Prostate gland (tissue), 2 donors: ENCODE measurements around the gene NXPH4. TPM values are rescaled to one million over a fixed set of nuclear protein-coding genes. Genes with fewer than 3 reads are reported as not detected.

Experiments used
- DNase-seq: peaks from one replicate; pipeline ENCODE4 v3.0.0-alpha.2; 2019; ENCODE audit warnings: low spot score
- H3K27ac ChIP-seq, 2 donors: fragments of 200-600 bp; sonication (generic); 2 replicates each; pipeline ENCODE4 v1.5.1; 2017 to 2019
- H3K27me3 ChIP-seq: fragments of 200-600 bp; sonication (generic); replicated peaks from 2 replicates; pipeline ENCODE4 v1.5.1; 2019; ENCODE audit not compliant: insufficient read depth
- H3K36me3 ChIP-seq, 2 donors: fragments of 200-600 bp; sonication (generic); 1 replicate in 1 of 2; 2 replicates in 1 of 2; pipeline versions ENCODE4 v1.5.1 to v1.8.1; 2017 to 2019
- H3K4me1 ChIP-seq: fragments of 200-600 bp; sonication (generic); replicated peaks from 2 replicates; pipeline ENCODE4 v1.5.1; 2019
- H3K4me3 ChIP-seq, 2 donors: fragments of 200-600 bp; sonication (generic); 2 replicates each; pipeline ENCODE4 v1.5.1; 2017 to 2019
- H3K9me3 ChIP-seq: fragments of 200-600 bp; sonication (generic); 2 replicates; pipeline ENCODE4 v1.5.1; 2017
- POLR2A ChIP-seq: fragments of 450-650 bp; IDR thresholded peaks from one replicate; pipeline ENCODE4 v1.6.1; 2016; ENCODE audit warnings: antibody characterized with exemption, mild to moderate bottlenecking
- POLR2AphosphoS5 ChIP-seq: sonication (generic); formaldehyde crosslinking; IDR thresholded peaks from one replicate; pipeline ENCODE4 v1.6.1; 2017; ENCODE audit warnings: antibody characterized with exemption
- WGBS: methylation state at CpG from one replicate; pipeline ENCODE4 v1.1.5; 2018; 5-methylcytosine and 5-hydroxymethylcytosine counted together
- intact Hi-C: fragments of 100-400 bp; cut with DNase I; formaldehyde crosslinking; loops from one replicate; pipeline ENCODE4 v1.14.2; 2022
- total RNA-seq, 2 donors: library from RNA; depleted of rRNA; stranded (reverse); fragments of >200 nt; gene quantifications; one replicate each; pipeline ENCODE4 v1.1.0, GENCODE V29; 2016
- TF ChIP-seq, protein P1 (sequence below), 4 experiments: fragments of 200-600 bp in 2 of 4; fragments of 450-650 bp in 2 of 4; sonication (generic) in 2 of 4; IDR thresholded peaks; 1 replicate in 3 of 4; 2 replicates in 1 of 4; pipeline ENCODE4 v1.5.1; 2016 to 2019; ENCODE audit warnings: antibody characterized with exemption in 4 of 4, mild to moderate bottlenecking in 2 of 4, moderate library complexity in 2 of 4

Gene NXPH4
- total RNA-seq, 2 donors from 2014 or later = 10.2 to 18.1 TPM

DNA sequence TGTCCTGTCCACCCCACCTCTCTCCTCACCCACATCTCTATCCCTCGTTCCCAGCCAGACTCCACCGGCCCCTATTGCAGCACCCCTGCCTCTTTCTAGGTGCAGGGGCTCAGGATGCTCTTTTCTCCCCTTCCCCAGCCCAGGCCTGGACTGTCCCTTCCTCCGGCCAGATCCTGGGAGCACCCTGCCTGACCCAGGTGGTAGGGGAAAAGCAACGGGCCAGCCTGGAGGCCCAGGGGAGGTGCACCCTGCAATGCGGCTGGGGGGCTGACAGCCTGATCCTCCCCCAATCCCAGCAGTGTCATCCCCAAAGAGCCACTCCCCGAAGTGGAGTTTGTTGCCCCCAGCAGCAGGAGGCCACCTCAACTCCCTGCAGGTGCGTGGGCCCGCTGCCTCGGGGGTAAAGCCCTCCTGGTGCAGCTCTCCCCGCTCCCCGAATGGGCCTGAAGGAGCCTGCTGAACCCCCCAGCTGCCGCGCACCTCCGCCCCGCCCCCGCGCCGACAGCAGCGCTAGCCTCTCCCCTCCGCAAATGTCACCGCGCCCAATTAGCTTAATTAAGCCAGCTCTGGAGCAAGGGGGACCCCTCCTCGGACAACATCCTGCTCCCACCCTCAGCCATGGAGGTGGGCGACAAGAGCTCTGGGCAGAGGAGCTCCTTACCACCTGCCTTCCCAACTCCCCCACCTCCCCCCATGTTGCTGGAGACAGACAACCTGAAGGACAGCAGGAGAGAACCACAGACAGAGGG is 4.7 kb downstream of the NXPH4 start:
- Histone ChIP-seq H3K27ac (no peak overlapping the region), H3K36me3 (no peaks in the 10 kb centered on the region), H3K9me3 (no peaks in the 10 kb centered on the region), H3K27me3 (peaks cover 10% of the 10 kb centered on the region), H3K4me3 (no peak overlapping the region), H3K4me1 (peaks cover 12% of the 10 kb centered on the region)
- DNase-seq = no peak
- intact Hi-C loops = no loop called here
- TF ChIP-seq POLR2AphosphoS5 (no peak), POLR2A (no peak)
- TF ChIP-seq, protein P1, sequence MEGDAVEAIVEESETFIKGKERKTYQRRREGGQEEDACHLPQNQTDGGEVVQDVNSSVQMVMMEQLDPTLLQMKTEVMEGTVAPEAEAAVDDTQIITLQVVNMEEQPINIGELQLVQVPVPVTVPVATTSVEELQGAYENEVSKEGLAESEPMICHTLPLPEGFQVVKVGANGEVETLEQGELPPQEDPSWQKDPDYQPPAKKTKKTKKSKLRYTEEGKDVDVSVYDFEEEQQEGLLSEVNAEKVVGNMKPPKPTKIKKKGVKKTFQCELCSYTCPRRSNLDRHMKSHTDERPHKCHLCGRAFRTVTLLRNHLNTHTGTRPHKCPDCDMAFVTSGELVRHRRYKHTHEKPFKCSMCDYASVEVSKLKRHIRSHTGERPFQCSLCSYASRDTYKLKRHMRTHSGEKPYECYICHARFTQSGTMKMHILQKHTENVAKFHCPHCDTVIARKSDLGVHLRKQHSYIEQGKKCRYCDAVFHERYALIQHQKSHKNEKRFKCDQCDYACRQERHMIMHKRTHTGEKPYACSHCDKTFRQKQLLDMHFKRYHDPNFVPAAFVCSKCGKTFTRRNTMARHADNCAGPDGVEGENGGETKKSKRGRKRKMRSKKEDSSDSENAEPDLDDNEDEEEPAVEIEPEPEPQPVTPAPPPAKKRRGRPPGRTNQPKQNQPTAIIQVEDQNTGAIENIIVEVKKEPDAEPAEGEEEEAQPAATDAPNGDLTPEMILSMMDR (IDR thresholded peaks at IDR 0.05) = no peak
- WGBS = 24% methylated on average over 24 of the region's 24 CpGs

DNA sequence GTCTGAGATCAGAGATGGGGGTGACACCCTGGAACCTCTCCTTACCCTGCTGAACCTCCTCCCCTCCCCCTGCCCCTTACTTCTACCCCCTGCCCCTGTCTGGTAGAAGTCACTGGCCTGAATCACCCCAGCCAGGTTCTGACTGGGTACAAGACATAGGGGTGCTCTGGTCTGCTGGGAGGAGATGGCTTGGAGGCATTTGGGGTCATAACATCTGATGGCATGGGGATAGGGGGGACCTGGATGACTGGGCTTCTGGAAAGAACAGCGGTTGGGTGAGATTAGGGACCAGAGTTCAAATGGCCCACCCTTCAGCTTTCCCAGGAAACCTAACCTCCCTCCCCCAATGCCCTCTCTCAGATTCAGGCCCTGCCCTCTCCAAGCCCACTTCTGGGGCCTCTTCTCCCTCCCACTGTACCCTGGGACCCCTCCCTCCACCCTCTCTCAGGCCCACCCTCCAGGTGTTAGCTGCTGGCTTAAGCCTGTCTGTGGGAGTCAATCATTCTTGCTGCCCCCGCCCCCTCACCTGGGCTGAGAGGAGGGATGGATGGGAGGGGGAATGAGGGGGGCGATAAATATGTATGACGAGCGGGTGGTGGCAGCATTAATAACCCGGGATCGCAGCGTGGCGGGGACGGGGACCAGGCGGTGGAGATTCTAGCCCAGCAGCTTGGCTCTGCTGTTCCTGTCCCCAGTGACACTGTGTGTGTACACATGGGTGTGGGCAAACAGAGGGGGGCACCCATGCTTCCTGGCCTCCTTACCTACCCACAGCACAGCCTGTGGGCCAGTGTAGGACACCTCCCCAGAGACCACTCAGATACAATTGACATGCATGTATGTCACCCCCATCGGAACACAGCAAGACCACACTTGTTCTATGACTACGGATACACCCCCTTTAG is 5.9 kb downstream of the NXPH4 start:
- no peak for DNase-seq
- H3K4me3 ChIP-seq = no peak overlapping the region
- H3K27ac ChIP-seq = no peak overlapping the region
- H3K9me3 ChIP-seq = no peaks in the 10 kb centered on the region
- WGBS = 37% methylated on average over 13 of the region's 13 CpGs
- H3K27me3 ChIP-seq = peaks cover 10% of the 10 kb centered on the region
- intact Hi-C loops = no loop called here
- H3K4me1 ChIP-seq = peaks cover 5% of the 10 kb centered on the region
- no peaks in the 10 kb centered on the region for H3K36me3 ChIP-seq
- TF ChIP-seq POLR2AphosphoS5 (no peak), POLR2A (no peak)
- TF ChIP-seq, protein P1 (IDR thresholded peaks at IDR 0.05) = no peak

DNA sequence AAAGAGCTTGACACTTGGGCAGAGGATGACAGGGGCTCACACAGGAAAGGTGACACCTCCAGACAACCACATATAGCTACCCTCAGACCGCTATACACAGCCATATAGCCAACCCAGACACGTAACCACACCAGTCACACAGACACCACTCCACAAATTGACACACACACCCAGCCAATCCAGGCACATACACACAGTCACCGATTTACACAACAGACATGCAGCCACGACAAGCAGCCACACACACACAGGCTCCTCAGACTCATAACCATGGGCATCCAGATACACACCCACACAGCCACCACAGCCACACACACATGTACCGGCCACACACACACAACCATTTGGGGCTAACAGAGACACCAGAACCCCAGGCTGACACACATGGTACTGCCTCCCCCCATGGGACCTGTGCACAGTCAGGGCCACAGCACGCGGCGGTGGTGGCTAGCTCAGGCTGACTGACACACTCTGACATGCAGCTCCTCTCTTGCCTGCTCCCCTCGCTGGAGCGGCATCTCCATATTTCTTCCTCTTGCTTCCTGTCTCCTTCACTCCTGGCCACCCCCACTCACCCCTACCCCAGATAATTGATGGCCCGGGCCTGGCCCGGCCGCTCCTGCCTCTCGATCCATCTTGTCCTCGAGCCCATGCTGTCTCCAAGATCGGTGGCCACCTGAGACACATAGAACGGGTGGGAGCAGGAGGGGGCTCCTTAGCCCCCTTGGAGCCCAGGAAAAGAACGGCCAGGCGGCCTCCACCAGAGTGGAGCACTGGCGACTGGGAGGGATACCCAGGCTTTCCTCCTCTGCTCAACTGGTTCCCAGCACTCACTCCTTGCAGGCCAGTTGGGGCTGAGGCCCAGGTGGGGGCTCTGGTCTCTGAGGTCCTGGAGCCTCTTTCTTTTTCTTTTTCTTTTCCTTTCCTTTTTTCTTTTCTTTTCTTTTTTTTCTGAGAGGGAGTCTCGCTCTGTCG is 6.9 kb downstream of the NXPH4 start:
- TF ChIP-seq, protein P1 (IDR thresholded peaks at IDR 0.05) = no peak
- TF ChIP-seq POLR2A (no peak), POLR2AphosphoS5 (no peak)
- H3K36me3 ChIP-seq = no peaks in the 10 kb centered on the region
- intact Hi-C loops = no loop called here
- no peaks in the 10 kb centered on the region for H3K4me1 ChIP-seq
- 73% methylated on average over 22 of the region's 22 CpGs for WGBS
- no peaks in the 10 kb centered on the region for H3K9me3 ChIP-seq
- H3K27ac ChIP-seq = no peak overlapping the region
- no peak for DNase-seq
- H3K27me3 ChIP-seq = peaks cover 10% of the 10 kb centered on the region
- H3K4me3 ChIP-seq = no peak overlapping the region

DNA sequence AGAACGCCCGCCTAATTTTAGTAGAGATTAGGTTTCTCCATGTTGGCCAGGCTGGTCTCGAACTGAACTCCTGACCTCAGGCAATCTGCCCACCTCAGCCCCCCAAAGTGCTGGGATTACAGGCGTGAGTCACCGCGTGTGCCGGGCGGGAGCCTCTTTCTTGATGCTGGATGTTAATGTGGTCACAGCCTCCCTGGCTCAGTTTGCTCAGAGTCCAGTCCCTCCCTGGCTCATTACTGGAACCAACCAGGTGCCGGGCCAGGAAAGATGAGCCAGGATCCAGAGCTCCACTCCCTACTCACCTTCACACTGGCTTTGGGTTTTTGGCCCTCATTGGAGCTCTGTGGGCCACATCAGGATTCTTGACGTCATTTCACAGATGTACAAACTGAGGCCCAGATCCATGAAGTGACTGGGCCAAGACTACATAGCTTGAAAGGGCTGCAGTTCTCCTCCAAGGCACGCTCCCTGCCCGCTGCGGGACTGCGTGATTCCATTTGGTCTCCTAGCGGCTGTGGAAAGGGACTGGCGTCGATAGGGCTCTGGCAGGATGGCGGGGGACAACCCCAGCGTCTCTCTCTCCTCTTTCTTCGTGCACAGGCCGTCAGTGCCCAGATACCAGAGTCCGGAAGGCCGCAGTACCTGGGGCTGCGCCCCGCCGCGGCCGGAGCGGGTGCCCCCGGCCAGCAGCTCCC is 7.8 kb downstream of the NXPH4 start:
- Histone ChIP-seq H3K4me1 (peaks cover 2% of the 10 kb centered on the region), H3K27ac (no peak overlapping the region), H3K27me3 (peaks cover 8% of the 10 kb centered on the region), H3K4me3 (no peak overlapping the region), H3K9me3 (no peaks in the 10 kb centered on the region), H3K36me3 (no peaks in the 10 kb centered on the region)
- WGBS = 45% methylated on average over 29 of the region's 30 CpGs
- TF ChIP-seq, protein P1 (IDR thresholded peaks at IDR 0.05) = no peak
- TF ChIP-seq POLR2A (no peak), POLR2AphosphoS5 (no peak)
- DNase-seq = no peak
- intact Hi-C loops = no loop called here
